Measurements from ENCODE around the gene UGT1A5.

GRCh38 chr2:233816771-233817170 is 104.1 kb downstream of the UGT1A5 start:
- no peak for TF ChIP-seq POLR2A (IDR thresholded peaks at IDR 0.05; ENCODE audit: low read depth, low read length)
- TF ChIP-seq POLR2AphosphoS5 (IDR thresholded peaks at IDR 0.05; ENCODE audit: low read depth, low read length): no peak
